GM11168 (cell line): Measurements from ENCODE around the gene FKBP1B.
"Not testable (repeated sequence)": the region's sequence is repeated elsewhere in the genome, so short reads cannot be mapped to it uniquely, and the experiment has no call there.

Experiments
- in situ Hi-C: fragments of 300-500 bp; cut with MboI; formaldehyde crosslinking; loops from one replicate; pipeline ENCODE4 v1.12.0; 2022; ENCODE audit warnings: low sequenced_read_pairs; ENCODE audit not compliant: unreplicated experiment

FKBP1B gene

GRCh38 chr2:24022324-24022974 lies 27.1 kb upstream of the FKBP1B start:
- in situ Hi-C loops: no loop called here

DNA sequence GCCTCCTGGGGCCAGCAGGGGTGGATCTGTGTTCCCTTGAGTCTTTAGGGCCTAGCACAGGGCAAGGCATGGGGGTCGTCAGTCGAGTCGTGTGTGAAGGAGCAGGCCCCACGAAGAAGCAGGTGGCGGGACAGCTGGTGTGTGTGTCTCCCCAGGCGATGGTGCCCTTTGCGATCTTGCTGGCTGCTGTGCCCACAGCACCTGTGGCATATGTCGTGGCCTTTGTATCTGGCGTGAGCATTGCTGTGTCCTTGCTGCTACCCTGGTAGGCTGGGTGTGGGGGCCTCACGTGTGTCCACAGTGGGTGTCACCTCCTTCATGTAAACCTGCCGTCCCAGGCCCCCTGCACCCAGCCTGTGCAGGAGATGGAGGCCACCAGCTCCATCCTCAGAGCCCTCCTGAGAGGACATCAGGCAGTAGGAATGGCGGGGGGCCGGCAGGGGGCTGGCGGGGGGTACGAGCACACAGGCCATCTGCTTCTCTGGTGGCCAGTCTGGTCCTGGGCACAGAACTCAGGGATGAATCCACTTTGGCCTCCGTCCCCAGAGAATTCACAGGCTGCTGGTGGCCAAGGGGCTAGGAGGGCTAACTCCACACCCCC lies 26.5 kb upstream of the FKBP1B start:
- in situ Hi-C loops: no loop called here

- in situ Hi-C loops: no loop called here
Observed at GRCh38 chr2:24024018-24024417, 25.5 kb upstream of the FKBP1B start.

- in situ Hi-C loops: no loop called here
Observed at GRCh38 chr2:24024996-24025663, 24.4 kb upstream of the FKBP1B start.

- in situ Hi-C loops: no loop called here
Observed at GRCh38 chr2:24026233-24026632, 23.3 kb upstream of the FKBP1B start.

DNA sequence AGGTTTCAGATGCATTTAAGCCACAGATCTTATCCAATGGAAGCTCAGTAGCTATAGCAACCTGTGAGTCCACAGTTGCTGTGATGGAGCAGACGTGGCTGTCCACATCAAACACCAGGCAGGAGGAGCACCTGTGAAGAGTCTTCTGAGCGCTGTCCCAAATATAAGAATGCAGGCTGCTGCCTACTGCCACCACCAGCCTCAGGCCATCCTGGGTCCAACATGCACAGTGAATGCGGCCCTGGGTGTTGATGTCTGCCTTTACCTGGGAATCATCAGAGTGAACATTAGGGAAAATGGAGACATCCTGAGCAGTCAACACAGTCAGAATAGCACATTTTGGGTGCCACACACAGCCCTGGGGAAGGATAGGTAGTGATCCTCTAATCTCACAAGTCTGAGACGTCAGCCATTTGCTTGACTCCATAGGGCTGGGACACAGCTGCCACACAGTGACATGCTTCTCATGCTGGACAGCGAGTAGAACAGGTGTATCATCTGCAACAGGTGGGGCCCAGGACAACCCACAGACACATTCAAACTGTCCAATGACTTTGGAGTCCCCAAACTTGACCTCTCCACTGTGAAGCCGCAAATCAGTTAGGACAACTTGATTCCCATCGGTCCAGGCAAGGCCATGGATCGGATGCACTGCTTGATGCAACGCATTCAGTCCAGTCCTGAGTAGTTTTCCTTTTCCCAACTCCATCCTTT lies 10.6 kb upstream of the FKBP1B start:
- in situ Hi-C loops: no loop called here

- in situ Hi-C loops: no loop called here
Observed at GRCh38 chr2:24040511-24040910, 9.0 kb upstream of the FKBP1B start.

DNA sequence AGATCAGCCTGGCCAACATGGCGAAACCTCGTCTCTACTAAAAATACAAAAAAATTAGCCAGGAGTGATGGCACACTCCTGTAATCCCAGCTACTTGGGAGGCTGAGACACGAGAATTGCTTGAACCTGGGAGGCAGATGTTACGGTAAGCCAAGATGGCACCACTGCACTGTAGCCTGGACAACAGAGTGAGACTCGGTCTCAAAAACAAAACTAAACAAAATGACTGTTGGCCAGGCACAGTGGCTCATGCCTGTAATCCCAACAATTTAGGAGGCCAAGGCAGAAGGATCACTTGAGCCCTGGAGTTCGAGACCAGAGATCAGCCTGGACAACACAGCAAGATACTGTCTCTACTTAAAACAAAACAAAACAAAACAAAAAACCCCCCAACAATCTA lies 6.4 kb upstream of the FKBP1B start:
- in situ Hi-C loops: not testable (repeated sequence)

DNA sequence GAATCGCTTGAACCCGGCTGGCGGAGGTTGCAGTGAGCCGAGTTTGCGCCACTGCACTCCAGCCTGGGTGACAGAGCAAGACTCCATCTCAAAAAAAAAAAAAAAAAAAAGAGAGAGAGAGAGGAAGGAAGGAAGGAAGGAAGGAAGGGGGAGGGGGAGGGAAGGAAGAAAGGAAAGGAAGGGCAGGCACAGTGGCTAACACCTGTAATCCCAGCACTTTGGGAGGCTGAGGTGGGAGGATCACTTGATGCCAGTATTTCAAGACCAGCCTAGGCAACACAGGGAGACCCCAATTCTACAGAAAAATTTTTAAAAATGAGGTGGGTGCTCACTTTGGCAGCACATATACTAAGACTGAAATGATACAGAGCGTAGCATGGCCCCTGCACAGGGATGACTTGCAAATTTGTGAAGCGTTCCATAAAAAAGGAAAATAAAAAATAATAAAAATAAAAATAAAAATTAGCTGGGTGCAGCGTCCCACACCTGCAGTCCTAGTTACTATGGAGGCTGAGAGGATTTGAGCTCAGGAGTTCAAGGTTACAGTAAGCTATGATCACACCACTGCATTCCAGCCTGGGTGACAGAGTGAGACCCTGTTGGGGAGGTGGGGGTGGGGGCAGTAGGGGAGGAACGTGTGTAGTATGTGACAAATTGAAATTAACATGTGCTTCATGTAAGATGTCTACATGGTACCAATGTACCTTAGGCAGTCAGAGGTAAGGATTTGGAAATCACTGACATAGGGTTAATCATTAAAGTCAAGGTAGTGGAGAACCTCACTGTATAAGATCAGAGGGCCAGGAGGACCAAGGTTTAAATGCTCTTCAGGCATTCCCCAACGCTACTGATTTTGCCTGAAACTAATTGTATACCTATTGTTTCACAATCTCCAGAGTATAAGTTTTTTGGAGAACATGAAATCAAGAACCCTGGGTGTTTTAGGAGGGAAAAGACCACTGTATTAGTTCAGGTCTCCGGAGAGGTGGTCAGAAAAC lies 3.7 kb upstream of the FKBP1B start:
- in situ Hi-C loops: no loop called here

- in situ Hi-C loops: no loop called here
Observed at GRCh38 chr2:24046599-24046929, 3.0 kb upstream of the FKBP1B start.

- in situ Hi-C loops: no loop called here
Observed at GRCh38 chr2:24046930-24047702, 2.4 kb upstream of the FKBP1B start, which contains the start of gene WDCP. WDCP (minus strand) TSS chr2:24047391; CDS start chr2:24039494, 7,897 bp downstream.

DNA sequence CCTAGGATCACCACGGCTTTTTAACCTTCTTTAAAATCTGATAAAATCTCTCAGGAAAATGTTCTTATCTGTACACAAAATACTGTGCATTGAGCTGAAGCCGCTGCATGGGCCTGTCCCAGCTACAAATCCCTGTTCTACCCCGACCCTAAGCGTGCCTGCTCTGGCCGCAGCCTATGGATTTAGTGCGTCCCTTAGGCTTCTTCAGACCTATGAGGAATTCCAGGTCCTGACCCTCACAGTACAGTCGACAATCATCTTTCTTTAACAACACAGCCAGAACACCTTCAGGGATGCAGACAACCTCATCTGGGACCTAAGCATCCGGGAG lies 1.9 kb upstream of the FKBP1B start:
- in situ Hi-C loops: no loop called here

- in situ Hi-C loops: no loop called here
Observed at GRCh38 chr2:24048769-24049484, 614 bp upstream of the FKBP1B start.

- in situ Hi-C loops: no loop called here
Observed at GRCh38 chr2:24050041-24050979, 769 bp downstream of the FKBP1B start.

- in situ Hi-C loops: no loop called here
Observed at GRCh38 chr2:24051833-24052232, 2.3 kb downstream of the FKBP1B start.

- in situ Hi-C loops: no loop called here
Observed at GRCh38 chr2:24052951-24053350, 3.4 kb downstream of the FKBP1B start.

- in situ Hi-C loops: no loop called here
Observed at GRCh38 chr2:24054366-24055010, 4.9 kb downstream of the FKBP1B start.
